Measurements from ENCODE around the gene IFT80. TPM values are rescaled to one million over a fixed set of nuclear protein-coding genes. Genes with fewer than 3 reads are reported as not detected.

Gene IFT80
- total RNA-seq, 1 experiment from 2014 or later = 9.1 TPM

DNA sequence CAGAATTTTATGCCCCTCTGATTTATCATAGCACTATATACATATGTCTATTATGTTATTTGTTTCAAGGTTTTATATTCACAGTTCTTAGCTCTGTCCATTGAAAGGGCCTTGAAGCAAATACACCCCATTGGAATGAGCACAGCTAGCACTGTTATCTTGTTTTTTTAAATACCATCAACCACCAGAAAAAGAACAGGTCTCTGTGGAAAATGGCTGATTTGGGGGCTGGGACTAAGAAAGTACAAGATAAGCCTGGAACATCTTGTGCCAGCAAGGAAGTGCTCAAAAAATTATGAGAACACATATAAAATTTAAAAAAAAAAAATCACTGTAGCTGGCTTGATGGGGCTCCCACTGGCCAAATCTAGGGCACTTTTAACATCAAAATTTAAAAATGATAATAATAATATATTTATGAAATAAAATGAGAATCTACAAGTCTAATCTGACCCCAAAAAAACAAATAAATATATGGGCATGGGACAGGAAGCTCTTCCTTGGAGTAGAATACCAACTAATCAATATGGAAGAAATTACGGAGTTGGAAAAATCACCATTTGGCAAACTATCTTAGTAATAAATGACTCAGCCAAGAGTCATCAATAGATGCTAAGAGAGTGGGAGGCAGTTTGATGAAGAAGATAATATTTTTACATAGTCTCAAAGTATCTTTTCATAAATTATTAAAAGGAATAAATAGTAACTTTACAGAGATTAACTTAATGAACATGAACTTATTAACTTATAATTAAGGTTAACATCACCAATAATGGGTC is 20.5 kb downstream of the IFT80 start:
- DNase-seq (peak; percentile 62), ATAC-seq (no peak)
- Histone ChIP-seq H3K36me3 (ENCODE audit: low read depth, low read length) (no peaks in the 10 kb centered on the region), H3K9ac (ENCODE audit: low read length) (no peak overlapping the region), H3K9me3 (ENCODE audit: low read length) (no peaks in the 10 kb centered on the region), H4K20me1 (ENCODE audit: low read length) (no peaks in the 10 kb centered on the region), H3K4me2 (ENCODE audit: low read length) (no peak overlapping the region), H2AFZ (ENCODE audit: low read length) (no peak overlapping the region), H3K9me2 (replicated peaks; ENCODE audit: low read length) (no peaks in the 10 kb centered on the region), H3K27me3 (ENCODE audit: low read length) (no peaks in the 10 kb centered on the region), H3K4me1 (ENCODE audit: insufficient read depth, low read length) (peaks cover 43% of the 10 kb centered on the region), H3F3A (ENCODE audit: low read length, unreplicated experiment) (no peaks in the 10 kb centered on the region), H3K27ac (ENCODE audit: low read length) (peak overlapping the region; percentile 3; the same call in 1 of the 2 replicates), H3K79me2 (ENCODE audit: low read length) (no peaks in the 10 kb centered on the region), H3K4me3 (ENCODE audit: low read length) (no peak overlapping the region)
- POLR2A ChIA-PET (ENCODE audit: unreplicated experiment) = no interaction called here
- intact Hi-C loops (cut with micrococcal nuclease) = no loop called here
- CTCF ChIA-PET = no interaction called here
- no TSS peak for BruUV-seq (replicated peaks)
- TF ChIP-seq, protein P1, sequence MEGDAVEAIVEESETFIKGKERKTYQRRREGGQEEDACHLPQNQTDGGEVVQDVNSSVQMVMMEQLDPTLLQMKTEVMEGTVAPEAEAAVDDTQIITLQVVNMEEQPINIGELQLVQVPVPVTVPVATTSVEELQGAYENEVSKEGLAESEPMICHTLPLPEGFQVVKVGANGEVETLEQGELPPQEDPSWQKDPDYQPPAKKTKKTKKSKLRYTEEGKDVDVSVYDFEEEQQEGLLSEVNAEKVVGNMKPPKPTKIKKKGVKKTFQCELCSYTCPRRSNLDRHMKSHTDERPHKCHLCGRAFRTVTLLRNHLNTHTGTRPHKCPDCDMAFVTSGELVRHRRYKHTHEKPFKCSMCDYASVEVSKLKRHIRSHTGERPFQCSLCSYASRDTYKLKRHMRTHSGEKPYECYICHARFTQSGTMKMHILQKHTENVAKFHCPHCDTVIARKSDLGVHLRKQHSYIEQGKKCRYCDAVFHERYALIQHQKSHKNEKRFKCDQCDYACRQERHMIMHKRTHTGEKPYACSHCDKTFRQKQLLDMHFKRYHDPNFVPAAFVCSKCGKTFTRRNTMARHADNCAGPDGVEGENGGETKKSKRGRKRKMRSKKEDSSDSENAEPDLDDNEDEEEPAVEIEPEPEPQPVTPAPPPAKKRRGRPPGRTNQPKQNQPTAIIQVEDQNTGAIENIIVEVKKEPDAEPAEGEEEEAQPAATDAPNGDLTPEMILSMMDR (conservative IDR thresholded peaks at IDR 0.05; ENCODE audit: low read depth, low read length) = no peak
- no peak for TF ChIP-seq EZH2phosphoT487 (IDR thresholded peaks at IDR 0.05; ENCODE audit: borderline replicate concordance, low read length)
- TF ChIP-seq EZH2 (IDR thresholded peaks at IDR 0.05; ENCODE audit: low read length, unreplicated experiment) = no peak

DNA sequence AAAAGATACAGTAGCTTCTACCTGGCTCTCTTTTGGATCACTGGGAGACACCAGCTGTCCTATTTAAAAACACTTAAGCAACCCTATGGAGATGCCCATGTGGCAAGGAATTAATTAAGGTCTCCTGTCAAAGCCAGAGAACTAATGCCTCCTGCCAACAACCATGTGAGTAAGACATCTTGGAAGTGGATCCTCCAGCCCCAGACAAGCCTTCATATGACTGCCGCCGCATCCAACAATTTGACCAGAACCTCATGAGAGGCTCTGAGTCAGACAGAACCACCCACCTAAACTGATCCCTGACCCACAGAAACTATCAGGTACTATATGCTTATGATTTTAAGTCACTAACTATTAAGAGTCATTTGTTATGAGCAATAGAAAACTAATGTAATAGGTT is 22.3 kb downstream of the IFT80 start:
- Histone ChIP-seq H3K9me3 (ENCODE audit: low read length) (no peaks in the 10 kb centered on the region), H3K4me3 (ENCODE audit: low read length) (no peak overlapping the region), H3K27ac (ENCODE audit: low read length) (no peak overlapping the region), H3K79me2 (ENCODE audit: low read length) (no peaks in the 10 kb centered on the region), H4K20me1 (ENCODE audit: low read length) (no peaks in the 10 kb centered on the region), H3K9me2 (replicated peaks; ENCODE audit: low read length) (no peaks in the 10 kb centered on the region), H3K36me3 (ENCODE audit: low read depth, low read length) (no peaks in the 10 kb centered on the region), H3K4me1 (ENCODE audit: insufficient read depth, low read length) (peaks cover 55% of the 10 kb centered on the region), H2AFZ (ENCODE audit: low read length) (no peak overlapping the region), H3K27me3 (ENCODE audit: low read length) (no peaks in the 10 kb centered on the region), H3K4me2 (ENCODE audit: low read length) (no peak overlapping the region), H3K9ac (ENCODE audit: low read length) (no peak overlapping the region), H3F3A (ENCODE audit: low read length, unreplicated experiment) (no peaks in the 10 kb centered on the region)
- BruUV-seq (replicated peaks) = no TSS peak
- POLR2A ChIA-PET (ENCODE audit: unreplicated experiment) = no interaction called here
- ATAC-seq (no peak), DNase-seq (peak; percentile 19)
- intact Hi-C loops (cut with micrococcal nuclease) = no loop called here
- TF ChIP-seq, protein P1 (conservative IDR thresholded peaks at IDR 0.05; ENCODE audit: low read depth, low read length) = no peak
- TF ChIP-seq EZH2 (IDR thresholded peaks at IDR 0.05; ENCODE audit: low read length, unreplicated experiment) = no peak
- no peak for TF ChIP-seq EZH2phosphoT487 (IDR thresholded peaks at IDR 0.05; ENCODE audit: borderline replicate concordance, low read length)
- CTCF ChIA-PET = no interaction called here

DNA sequence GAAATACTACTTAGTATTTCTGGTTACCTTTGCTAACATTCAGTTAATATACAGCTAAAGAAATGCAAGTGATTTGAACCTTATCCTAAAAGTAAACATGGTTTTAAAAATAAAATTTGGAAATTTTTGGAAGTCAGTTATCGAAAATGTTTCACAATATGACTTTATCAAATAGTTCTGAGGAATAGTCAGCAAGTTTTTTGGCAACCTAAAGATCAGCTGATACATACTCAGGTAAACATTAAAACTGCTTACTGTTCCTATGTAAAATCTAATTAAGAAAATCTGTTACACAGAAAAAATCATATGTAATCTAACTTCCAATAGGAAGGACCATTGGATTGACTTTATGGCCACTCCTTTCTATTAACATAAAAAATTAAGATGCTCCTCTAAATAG is 24.1 kb downstream of the IFT80 start:
- Histone ChIP-seq H3K36me3 (ENCODE audit: low read depth, low read length) (no peaks in the 10 kb centered on the region), H3F3A (ENCODE audit: low read length, unreplicated experiment) (no peaks in the 10 kb centered on the region), H3K79me2 (ENCODE audit: low read length) (no peaks in the 10 kb centered on the region), H4K20me1 (ENCODE audit: low read length) (no peaks in the 10 kb centered on the region), H3K9me3 (ENCODE audit: low read length) (no peaks in the 10 kb centered on the region), H3K27me3 (ENCODE audit: low read length) (no peaks in the 10 kb centered on the region), H3K4me3 (ENCODE audit: low read length) (peak overlapping the region; percentile 2; the same call in 1 of the 2 replicates), H3K4me2 (ENCODE audit: low read length) (peak overlapping the region; percentile 28), H3K9ac (ENCODE audit: low read length) (no peak overlapping the region), H2AFZ (ENCODE audit: low read length) (no peak overlapping the region), H3K4me1 (ENCODE audit: insufficient read depth, low read length) (peaks cover 51% of the 10 kb centered on the region), H3K27ac (ENCODE audit: low read length) (peak overlapping the region; percentile 26), H3K9me2 (replicated peaks; ENCODE audit: low read length) (no peaks in the 10 kb centered on the region)
- DNase-seq (peak; percentile 43), ATAC-seq (no peak)
- ChIA-PET POLR2A (ENCODE audit: unreplicated experiment) (no interaction called here), CTCF (no interaction called here)
- no peak for TF ChIP-seq EZH2phosphoT487 (IDR thresholded peaks at IDR 0.05; ENCODE audit: borderline replicate concordance, low read length)
- TF ChIP-seq, protein P1 (conservative IDR thresholded peaks at IDR 0.05; ENCODE audit: low read depth, low read length) = no peak
- no peak for TF ChIP-seq EZH2 (IDR thresholded peaks at IDR 0.05; ENCODE audit: low read length, unreplicated experiment)
- BruUV-seq (replicated peaks) = no TSS peak
- intact Hi-C loops (cut with micrococcal nuclease) = loop anchor here (1.0 kb wide), 1 partner anchor 24 kb away; the partner anchor contains the start of genes IFT80 and SMC4

Data from PC-3 (cell line).